Activated CD4-positive, CD25-positive, alpha-beta regulatory T cell treated with anti-CD3 and anti-CD28 coated beads, Interleukin-2, amount 50 U/mL, for 16 hours (primary cell): ENCODE data around the gene ZNF462.

Experiments
- DNase-seq: peaks from one replicate; pipeline ENCODE4 v3.0.0-alpha.2; 2020; ENCODE audit warnings: low read depth, low spot score

ZNF462 gene

DNA sequence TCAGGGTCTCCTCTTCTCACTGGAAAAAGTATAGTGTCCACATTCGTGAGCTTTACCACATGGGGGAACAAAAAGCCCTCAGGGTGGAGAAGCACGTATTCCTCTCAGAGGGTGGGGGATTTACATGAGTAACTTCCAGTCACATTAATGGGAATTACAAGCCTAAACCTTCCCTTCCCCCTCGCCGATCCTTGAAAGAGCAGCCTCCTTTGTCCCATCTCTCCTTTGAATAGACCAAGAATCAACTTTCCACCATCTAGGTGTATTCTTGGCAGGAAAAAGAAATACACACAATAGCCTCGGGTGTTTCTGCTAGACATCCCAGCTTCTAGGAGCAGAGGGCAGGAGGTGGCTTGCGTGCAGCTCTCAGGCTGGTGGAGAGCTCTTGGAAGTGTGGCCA is 144.4 kb downstream of the ZNF462 start:
- no peak for DNase-seq

GRCh38 chr9:107008011-107008410 is 145.0 kb downstream of the ZNF462 start:
- DNase-seq = no peak

DNA sequence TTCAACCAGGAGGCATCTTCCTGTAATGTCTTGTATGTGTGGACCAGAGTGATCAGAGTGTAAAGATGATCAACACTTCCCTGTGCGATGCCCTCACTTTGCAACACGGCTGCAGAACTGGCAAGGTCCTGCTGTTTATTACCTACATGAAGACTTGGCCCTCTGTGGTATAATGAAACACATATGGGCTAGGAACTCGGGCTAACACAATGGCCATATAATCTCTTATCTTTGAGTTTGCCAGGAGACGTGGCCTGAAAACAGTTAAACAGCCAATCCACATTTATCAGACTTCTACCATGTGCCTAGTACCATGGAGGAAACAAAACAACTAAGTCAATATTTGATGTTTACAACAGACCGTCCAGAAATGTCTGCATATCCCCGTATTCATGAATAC is 145.5 kb downstream of the ZNF462 start:
- no peak for DNase-seq

DNA sequence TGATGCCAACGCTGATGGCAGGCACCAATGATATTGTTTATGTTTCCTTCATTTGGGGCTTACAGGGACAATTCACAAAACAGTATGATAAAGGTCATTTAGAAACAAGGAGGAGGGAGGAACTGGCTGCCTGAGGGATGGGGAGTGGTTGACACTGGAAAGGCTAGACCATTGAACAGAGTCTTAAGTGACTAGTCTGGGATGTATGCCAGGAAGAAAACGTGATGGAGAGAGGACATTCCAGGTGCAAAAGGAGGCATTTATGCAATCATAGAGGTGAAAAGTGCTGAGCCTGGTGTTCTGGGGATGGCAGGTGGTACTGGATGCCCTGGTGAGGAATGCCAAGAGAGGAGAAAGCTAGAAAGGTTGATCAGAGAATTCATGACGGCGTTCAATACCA is 153.4 kb downstream of the ZNF462 start:
- DNase-seq = no peak

DNA sequence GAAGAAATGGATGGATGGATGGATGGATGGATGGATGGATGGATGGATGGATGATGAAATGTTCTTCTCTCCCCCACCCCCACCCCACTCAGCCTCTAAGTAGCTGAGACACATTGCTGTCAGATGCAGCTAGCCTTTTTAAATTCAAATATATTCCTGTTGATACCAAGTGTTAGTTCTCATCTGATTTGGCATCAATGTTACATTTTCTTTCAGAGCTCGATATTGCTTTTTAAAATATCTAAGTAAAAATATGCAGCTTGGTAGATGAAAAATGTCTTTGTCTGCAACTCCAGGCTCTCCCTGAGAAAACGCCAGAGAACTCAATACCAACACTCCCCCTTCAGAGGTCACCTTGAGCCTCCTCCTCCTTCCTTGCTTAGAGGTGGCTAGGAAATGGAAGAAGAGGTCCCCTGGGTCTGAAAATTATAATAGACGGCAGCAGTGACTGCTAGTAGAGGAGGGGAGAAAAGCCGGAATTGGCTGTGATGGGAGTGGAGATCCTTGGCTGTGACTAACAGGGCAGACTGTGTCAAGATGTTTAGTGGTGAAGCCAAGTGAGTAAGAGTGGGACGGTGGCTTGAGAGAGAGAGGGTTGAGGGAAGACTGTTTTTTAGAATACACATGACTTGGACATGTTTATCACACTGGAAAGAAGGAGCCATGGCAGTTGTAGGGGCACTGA is 156.0 kb downstream of the ZNF462 start:
- DNase-seq = no peak

DNA sequence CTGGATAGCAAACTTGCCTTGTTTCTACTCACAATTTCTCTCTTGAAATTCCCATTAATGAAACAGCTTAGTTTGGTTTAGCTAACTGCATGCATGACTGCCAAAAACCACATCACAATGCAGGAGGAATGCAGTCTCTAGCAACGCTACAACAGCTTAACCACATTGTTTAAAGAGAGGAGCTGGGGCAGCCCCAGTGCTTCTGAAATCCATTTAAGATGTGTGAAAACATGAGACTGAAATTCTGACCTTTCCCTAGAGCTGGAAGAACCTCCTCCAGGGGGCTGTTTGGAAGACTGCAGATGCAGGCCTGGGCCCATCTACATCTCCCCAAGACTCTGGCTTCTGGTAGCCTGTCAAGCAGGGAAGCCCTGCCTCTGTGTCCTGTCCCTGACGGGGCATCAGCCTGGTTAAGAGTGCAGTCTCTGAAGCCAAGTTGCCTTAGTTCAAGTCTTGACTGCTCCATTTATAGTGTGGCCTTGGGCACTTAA is 157.1 kb downstream of the ZNF462 start:
- no peak for DNase-seq

DNA sequence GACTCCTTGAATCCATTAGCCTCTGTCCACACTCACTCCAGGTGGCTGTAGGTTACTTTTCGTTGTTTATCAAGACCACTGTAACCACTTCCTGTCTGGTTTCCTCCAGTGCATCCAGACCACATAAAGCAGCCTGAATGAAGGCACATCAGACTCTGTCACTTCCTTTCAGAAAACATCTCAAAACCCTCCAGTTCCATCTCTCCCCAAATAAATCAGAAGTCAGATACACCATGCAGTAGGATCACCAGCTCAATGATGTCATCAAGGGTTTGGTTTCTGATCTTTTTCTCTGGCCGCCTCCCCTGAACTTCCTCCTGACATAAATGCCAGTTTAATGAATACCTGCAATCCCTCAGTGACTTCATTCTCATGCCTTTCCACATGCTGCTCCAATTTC is 161.2 kb downstream of the ZNF462 start:
- DNase-seq = no peak

DNA sequence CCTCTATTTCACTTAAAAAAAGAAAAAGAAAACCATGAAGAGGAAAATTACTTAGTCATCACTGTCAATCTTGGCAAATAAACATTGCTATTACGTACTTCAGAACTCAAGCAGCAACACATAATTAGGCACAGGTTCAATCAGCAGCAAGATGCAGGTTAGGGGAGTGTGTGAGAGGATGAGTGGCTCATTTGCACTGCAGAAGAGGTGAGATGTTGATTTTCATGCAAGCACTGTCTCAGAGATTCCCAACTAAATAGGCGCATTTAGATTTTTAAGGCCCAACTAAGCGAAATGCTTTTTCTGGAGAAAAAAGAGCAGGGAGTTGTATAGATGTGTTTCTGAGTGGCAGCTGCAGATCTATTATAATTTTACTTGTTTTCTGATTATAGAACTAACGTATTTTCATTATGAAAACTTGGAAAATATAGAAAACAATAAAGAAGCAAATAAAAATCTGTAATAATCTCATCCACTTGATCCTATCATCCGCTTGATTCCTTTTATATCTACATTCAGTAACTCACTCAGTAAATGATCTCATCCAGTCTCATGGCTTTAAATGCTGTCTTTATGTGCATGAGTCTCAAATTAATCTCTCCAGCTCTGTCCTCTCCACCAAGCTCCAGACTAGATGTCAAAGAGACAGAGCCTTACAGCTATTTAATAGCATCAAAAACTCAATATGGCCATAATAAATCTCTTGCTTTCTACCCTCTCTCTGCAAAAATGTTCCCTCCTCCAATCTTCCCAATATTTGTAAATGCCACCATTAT is 162.5 kb downstream of the ZNF462 start:
- DNase-seq = no peak

DNA sequence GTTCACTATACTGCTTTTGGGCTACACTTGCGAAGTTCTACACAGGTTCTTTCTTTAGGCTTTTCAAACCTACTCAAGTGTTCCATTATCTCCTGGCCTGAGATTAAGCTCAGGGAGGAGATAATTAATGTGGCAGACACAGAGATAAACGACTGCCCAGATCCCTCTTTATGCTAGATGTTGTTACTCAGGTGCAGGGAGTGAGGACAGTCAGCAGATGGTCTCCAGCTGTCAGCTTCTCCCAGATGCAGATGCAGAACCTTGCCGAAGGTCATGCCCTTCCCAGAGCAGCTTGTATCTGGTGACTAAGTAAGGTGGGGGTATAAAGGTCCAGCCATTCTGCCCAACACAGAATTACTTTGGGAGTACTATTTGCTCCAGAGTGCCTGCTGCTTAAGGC is 166.2 kb downstream of the ZNF462 start:
- no peak for DNase-seq

DNA sequence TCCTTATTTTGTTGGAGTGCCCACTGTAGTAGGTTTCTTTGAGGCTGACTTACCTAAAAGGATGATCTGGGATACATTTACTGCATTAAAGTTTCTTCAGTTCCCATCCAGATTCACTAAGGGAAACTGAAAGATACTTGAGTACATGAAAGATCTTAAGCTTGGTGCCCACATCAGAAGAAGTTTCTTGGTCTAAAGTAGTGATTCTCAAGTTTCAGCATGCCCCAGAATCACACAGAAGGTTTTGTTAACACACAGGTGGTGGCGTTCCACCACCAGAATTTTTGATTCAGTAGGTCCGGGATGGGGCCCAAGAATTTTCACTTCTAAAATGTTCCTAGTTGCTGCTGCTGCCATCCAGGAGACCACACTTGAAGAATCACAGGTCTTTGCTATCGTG is 171.0 kb downstream of the ZNF462 start:
- no peak for DNase-seq

DNA sequence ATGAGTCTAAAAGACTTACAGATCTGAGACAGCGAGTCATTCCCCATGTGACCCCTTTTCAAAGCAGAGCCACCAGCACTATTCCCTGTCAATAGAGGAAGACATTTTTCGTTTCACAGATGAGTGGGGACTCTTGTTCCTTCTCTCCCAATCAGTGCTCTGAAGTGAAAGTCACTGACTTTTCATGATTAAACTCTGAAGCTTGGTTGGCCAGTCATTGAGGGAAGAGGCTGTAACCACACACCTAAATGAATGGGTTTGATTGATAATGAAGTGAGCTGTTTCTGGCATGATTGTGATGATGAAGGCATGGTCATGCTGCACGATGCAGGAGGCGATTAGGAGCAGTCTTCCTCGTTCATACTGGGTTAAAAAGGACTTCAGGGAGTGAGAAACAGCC is 171.9 kb downstream of the ZNF462 start:
- no peak for DNase-seq

DNA sequence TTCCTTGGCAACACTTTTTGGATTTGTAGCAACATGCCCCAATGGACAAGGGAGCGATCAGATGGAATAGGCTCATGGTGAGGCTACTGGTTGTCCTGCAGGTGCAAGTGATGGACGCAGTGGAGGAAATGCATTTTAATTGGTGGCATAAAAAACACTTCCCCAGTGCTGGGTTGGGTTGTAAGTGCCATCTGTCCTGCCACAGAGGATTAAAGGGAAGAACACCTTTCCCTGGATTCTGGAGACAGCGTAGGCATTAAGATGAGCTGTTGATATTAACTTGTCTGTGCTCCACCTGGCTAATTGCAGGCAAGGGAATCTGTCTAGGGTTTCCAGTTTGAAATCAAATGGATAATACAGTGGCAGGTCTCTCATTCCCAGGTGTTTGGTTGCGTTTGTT is 173.4 kb downstream of the ZNF462 start:
- no peak for DNase-seq

GRCh38 chr9:107039542-107039941 is 176.6 kb downstream of the ZNF462 start:
- no peak for DNase-seq

GRCh38 chr9:107042606-107043005 is 179.6 kb downstream of the ZNF462 start:
- no peak for DNase-seq

GRCh38 chr9:107043886-107044285 is 180.9 kb downstream of the ZNF462 start:
- DNase-seq = no peak

- DNase-seq = no peak
Measured at GRCh38 chr9:107044872-107045271, 181.9 kb downstream of the ZNF462 start.

DNA sequence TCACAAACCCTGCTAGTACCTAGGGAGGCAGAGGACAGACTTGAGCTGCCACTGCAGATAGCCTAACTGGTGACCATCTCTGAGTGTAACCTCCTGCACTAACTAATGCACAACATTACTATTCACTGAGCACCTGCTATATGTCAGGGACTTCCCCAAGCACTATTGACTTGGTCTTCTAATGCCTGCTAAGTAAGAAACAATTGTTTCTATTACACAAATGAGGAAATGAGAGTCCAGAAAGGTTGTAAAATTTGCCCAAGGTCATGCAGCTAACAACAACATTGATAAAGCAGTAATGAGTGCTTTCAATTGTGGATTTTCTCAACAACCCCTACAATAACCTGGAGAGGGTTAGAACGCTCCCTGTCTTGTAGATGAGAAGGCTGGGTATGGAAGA is 183.7 kb downstream of the ZNF462 start:
- no peak for DNase-seq

- DNase-seq = no peak
Measured at GRCh38 chr9:107049046-107049802, 186.3 kb downstream of the ZNF462 start.

DNA sequence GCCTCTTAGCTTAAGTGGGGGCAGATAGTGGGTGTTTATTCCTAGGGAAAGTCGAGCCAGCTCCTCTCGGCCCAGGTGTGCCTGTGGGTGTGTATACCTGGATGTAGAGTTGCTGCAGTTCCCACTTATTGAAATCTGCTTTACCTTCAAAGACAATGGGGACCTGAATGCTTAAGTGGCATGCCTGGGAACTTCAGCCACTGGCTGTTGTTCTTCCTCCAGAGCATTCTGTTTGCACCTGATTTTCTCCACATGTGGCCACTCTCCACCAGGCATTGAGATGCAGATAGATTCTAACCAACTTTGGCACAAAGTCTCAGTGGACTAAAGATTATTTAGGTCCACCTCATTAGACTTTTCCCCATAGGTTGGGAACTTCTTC is 186.8 kb downstream of the ZNF462 start:
- no peak for DNase-seq

DNA sequence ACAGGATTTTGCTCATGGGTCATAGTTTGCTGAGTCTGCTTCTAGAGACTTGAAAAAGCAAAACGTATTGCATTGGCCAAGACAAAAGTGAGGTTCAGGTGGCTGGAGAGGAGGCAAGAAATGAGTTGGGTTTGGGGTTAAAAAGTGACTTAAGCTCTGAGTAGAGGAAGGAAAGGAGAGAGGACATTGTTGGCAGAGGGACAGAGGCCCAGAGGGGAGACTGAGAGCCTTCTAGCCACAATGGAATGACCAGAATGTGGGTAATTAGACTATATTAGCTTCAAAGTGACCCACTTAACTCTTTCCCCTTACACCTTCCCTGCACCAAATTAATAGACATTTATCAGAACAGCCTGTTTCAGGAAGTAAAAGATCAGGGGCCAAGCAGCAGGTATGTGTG is 188.4 kb downstream of the ZNF462 start:
- DNase-seq = no peak

DNA sequence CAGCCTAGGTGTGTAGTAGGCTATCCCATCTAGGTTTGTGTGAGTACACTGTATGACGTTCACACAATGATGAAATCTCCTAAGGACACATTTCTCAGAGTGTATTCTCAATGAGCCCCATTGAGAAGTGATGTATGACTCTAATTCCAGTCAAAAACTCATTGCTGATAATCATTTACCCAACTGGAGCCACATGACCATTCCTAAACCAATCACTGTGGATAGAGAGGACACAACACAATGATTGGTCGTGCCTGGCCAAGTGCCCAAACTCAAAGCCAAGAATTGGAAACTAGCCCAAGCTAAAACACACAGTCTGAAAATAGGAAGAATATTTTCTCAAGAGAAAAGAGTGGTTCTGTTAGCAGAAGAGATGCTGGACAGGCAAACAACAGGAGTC is 191.2 kb downstream of the ZNF462 start:
- DNase-seq = no peak

DNA sequence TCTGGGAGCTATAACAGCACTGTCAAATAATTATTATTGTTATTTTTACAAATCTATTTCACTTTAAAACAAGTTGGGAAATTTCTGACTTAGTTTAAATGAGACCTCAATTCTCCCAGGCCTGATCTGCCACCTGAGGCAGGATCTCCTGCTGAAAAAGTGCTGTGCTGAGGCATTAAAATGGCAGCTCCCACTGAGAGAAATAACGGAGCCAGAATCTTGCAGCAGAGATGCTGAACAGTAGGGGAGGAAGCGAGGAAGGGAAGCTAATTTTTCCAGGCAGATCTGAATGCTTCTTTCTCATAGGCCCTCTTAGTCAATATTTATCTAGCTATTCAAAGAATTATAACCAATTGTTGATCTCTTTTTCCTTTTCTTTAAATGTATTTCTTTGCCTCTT is 196.3 kb downstream of the ZNF462 start:
- no peak for DNase-seq

DNA sequence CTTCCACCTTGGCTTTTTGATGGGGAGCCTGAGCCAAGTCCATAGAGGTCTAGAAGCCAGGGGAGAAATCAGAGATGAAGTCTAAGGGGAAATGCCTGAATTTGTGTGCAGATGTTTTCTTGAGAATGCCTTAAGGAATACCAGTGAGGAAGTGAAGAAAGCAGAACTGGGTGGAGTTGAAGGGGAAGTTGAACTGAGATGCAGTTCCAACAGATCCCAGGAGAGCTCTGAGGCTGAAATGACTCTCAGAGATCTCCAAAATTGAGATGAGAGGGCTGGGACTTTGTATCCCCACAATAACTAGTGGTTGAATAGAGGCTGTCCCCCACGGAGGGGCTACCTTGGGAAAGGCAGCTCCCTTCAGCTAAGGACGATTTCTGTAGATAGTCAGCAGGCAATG is 197.1 kb downstream of the ZNF462 start:
- no peak for DNase-seq
